Measurements from ENCODE around the gene RIPOR3. TPM values are rescaled to one million over a fixed set of nuclear protein-coding genes. Genes with fewer than 3 reads are reported as not detected.
"Not testable (repeated sequence)": the region's sequence is repeated elsewhere in the genome, so short reads cannot be mapped to it uniquely, and the experiment has no call there.

The RIPOR3 gene
- total RNA-seq, 4 donors from 2014 or later, result 1.3 to 9.7 (median 3.3) TPM

GRCh38 chr20:50624351-50625016 lies 66.9 kb downstream of the RIPOR3 start:
- H3K9me3 ChIP-seq, result peaks cover 0 to 9% (median 9%) of the 10 kb centered on the region in 3 donors
- no peak for DNase-seq
- H3K4me3 ChIP-seq, result no peak overlapping the region
- peaks cover 0 to 13% (median 8%) of the 10 kb centered on the region in 3 donors for H3K4me1 ChIP-seq
- no peak overlapping the region for H3K27ac ChIP-seq
- intact Hi-C loops (cut with DNase I), result no loop called here
- 40 to 73% methylated on average over 4 to 8 of the region's 18 CpGs for WGBS, 2 donors
- no peak for TF ChIP-seq POLR2A (IDR thresholded peaks at IDR 0.05)
- no peak for TF ChIP-seq CTCF (IDR thresholded peaks at IDR 0.05)
- H3K36me3 ChIP-seq, result no peaks in the 10 kb centered on the region
- H3K27me3 ChIP-seq, result no peaks in the 10 kb centered on the region

- DNase-seq, result no peak
- TF ChIP-seq POLR2A (IDR thresholded peaks at IDR 0.05) (no peak), CTCF (IDR thresholded peaks at IDR 0.05) (no peak)
- 54 to 88% methylated on average over 3 of the region's 4 CpGs for WGBS, 2 donors
- Histone ChIP-seq H3K27me3 (no peaks in the 10 kb centered on the region), H3K36me3 (no peaks in the 10 kb centered on the region), H3K27ac (no peak overlapping the region), H3K4me3 (no peak overlapping the region), H3K9me3 (peaks cover 0 to 9% (median 9%) of the 10 kb centered on the region in 3 donors), H3K4me1 (peaks cover 0 to 5% (median 4%) of the 10 kb centered on the region in 3 donors)
- intact Hi-C loops (cut with DNase I), result no loop called here
Observed at GRCh38 chr20:50621068-50621665, 70.2 kb downstream of the RIPOR3 start.

- H3K36me3 ChIP-seq; H3K27ac ChIP-seq; H3K4me3 ChIP-seq; intact Hi-C loops (cut with DNase I); H3K4me1 ChIP-seq; H3K9me3 ChIP-seq; DNase-seq; H3K27me3 ChIP-seq: not testable (repeated sequence)
- WGBS, 2 donors, result 97 to 99% methylated on average over 9 of the region's 9 CpGs
Observed at GRCh38 chr20:50620459-50620858, 70.9 kb downstream of the RIPOR3 start.

- H3K27ac ChIP-seq, result no peak overlapping the region
- H3K27me3 ChIP-seq, result no peaks in the 10 kb centered on the region
- no peak overlapping the region for H3K4me3 ChIP-seq
- peaks cover 0 to 9% (median 9%) of the 10 kb centered on the region in 3 donors for H3K9me3 ChIP-seq
- no peaks in the 10 kb centered on the region for H3K4me1 ChIP-seq
- TF ChIP-seq POLR2A (IDR thresholded peaks at IDR 0.05) (no peak), CTCF (IDR thresholded peaks at IDR 0.05) (no peak)
- intact Hi-C loops (cut with DNase I), result no loop called here
- H3K36me3 ChIP-seq, result no peaks in the 10 kb centered on the region
- 56% methylated on average over 1 of the region's 1 CpG; no CpG with 5 or more reads in 1 of the 2 donors for WGBS, 2 donors
- DNase-seq, result no peak
Observed at GRCh38 chr20:50618537-50618936, 72.8 kb downstream of the RIPOR3 start.

- TF ChIP-seq POLR2A (IDR thresholded peaks at IDR 0.05), result no peak
- no peak for TF ChIP-seq CTCF (IDR thresholded peaks at IDR 0.05)
- Histone ChIP-seq H3K4me1 (no peaks in the 10 kb centered on the region), H3K27me3 (no peaks in the 10 kb centered on the region), H3K4me3 (no peak overlapping the region), H3K36me3 (no peaks in the 10 kb centered on the region), H3K27ac (peak overlapping the region in 1 of 4 donors; percentile 9), H3K9me3 (peaks cover 0 to 9% (median 9%) of the 10 kb centered on the region in 3 donors)
- intact Hi-C loops (cut with DNase I), result no loop called here
- DNase-seq, result no peak
- 85 to 88% methylated on average over 2 of the region's 5 CpGs for WGBS, 2 donors
Observed at GRCh38 chr20:50617022-50617421, 74.3 kb downstream of the RIPOR3 start.
